ACC112 (cell line): ENCODE results near the gene CFAP97D1.

Experiments
- H2AFZ ChIP-seq: fragments of 200-600 bp; sonication (generic); one replicate; pipeline ENCODE4 v1.6.0; 2017; ENCODE audit warnings: antibody characterized with exemption, low read length; ENCODE audit not compliant: unreplicated experiment
- H3K27ac ChIP-seq: fragments of 200-600 bp; sonication (generic); 2 replicates; pipeline ENCODE4 v1.5.1; 2014; ENCODE audit warnings: low read depth, mild to moderate bottlenecking, antibody characterized with exemption, low read length, moderate library complexity
- H3K27me3 ChIP-seq: fragments of 200-600 bp; sonication (generic); 2 replicates; pipeline ENCODE4 v1.6.1; 2014; ENCODE audit warnings: mild to moderate bottlenecking, antibody characterized with exemption, low read length, moderate library complexity, mixed read lengths; ENCODE audit not compliant: insufficient read depth
- H3K36me3 ChIP-seq: fragments of 200-600 bp; sonication (generic); 2 replicates; pipeline ENCODE4 v1.6.1; 2016; ENCODE audit warnings: mild to moderate bottlenecking, antibody characterized with exemption, low read length, moderate library complexity, mixed read lengths; ENCODE audit not compliant: insufficient read depth
- H3K4me1 ChIP-seq: fragments of 200-600 bp; sonication (generic); one replicate; pipeline ENCODE4 v1.6.1; 2016; ENCODE audit warnings: low read length, mixed read lengths; ENCODE audit not compliant: insufficient read depth, unreplicated experiment, control insufficient read depth
- H3K4me3 ChIP-seq: fragments of 200-600 bp; sonication (generic); 2 replicates; pipeline ENCODE4 v1.5.1; 2014; ENCODE audit warnings: mild to moderate bottlenecking, low read depth, low read length
- H3K79me2 ChIP-seq: fragments of 200-600 bp; sonication (generic); one replicate; pipeline ENCODE4 v1.6.0; 2016; ENCODE audit warnings: low read length; ENCODE audit not compliant: control insufficient read depth, unreplicated experiment, insufficient read depth

Gene CFAP97D1

DNA sequence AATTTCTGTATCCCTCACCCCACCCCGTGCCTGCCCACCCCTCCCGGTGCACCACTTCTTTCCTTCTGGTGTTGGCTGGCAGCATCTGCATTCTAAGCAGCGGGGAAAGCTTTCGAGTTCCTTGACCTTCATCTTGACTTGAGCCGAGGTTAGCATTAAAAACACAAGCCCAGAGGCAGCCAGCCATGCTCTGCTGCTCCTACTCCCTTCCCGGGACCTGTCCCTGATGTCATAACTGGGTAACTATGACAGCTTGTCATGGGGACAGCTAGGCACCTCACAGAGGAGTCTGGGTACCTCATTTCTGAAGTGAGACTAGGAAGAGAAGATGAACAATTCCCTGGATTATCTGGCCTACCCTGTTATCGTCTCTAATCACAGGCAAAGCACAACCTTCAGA is at the start of gene CFAP97D1:
TSS of gene CFAP97D1 (plus strand) at position 301 of the 400 bp plus-strand sequence. CDS start at position 329, 28 bp downstream.
- Histone ChIP-seq H2AFZ (peak within 1 kb of the TSS; percentile 94), H3K79me2 (peaks cover 23% of the 10 kb centered on the region), H3K4me3 (peak within 1 kb of the TSS; percentile 97), H3K4me1 (peaks cover 36% of the 10 kb centered on the region), H3K36me3 (0 out of 2 replicates have a peak, but pooled peaks cover 4% of the 10 kb centered on the region), H3K27me3 (no peaks in the 10 kb centered on the region), H3K27ac (no peak within 1 kb of the TSS)

DNA sequence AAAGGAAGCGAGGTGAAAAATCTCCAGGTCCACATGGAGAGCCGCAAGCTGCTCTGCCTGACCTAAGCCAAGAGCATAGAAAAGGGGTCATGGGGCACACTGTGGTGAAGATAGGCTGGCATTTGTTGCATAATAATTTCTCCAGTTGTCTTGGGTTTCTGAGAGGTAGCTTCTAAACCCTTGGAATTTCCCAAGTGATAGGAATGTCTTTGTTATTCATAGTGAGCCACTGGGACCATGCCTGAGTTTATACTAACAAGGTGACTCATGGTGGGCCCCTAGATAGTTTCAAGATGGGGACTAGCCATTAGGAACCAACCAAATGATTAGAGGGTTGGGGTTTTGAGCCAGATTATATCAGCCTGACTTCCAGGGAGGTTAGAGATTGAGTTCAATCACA is 47.3 kb upstream of the CFAP97D1 start:
- no peaks in the 10 kb centered on the region for H3K79me2 ChIP-seq
- H3K4me1 ChIP-seq = peaks cover 31% of the 10 kb centered on the region
- peak overlapping the region; percentile 54 for H3K27ac ChIP-seq
- H3K4me3 ChIP-seq = no peak overlapping the region
- H3K36me3 ChIP-seq = no peaks in the 10 kb centered on the region
- H3K27me3 ChIP-seq = no peaks in the 10 kb centered on the region
- H2AFZ ChIP-seq = no peak overlapping the region

DNA sequence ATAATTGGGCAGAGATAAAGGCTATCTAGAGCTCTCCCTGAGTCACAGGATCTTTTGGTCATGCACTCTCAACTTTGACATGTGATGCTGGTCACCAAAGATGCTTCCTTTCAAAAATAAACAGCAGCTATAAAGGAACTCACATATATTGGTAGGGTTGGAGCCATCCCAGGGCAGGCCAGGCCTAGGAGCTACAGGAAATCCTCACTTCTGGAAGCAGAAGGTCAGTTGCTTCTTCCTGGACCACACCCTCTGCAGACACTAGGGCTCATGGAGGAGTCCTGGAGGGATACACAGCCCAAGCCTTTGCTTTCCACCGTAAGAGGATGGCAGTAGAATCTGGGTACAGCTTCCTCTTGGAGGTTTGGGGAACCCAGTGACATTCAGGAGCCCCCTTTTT is 46.3 kb upstream of the CFAP97D1 start:
- Histone ChIP-seq H3K27me3 (no peaks in the 10 kb centered on the region), H3K4me1 (peaks cover 31% of the 10 kb centered on the region), H3K4me3 (no peak overlapping the region), H3K27ac (peak overlapping the region; percentile 16; the same call in 1 of the 2 replicates), H2AFZ (no peak overlapping the region), H3K79me2 (no peaks in the 10 kb centered on the region), H3K36me3 (no peaks in the 10 kb centered on the region)

DNA sequence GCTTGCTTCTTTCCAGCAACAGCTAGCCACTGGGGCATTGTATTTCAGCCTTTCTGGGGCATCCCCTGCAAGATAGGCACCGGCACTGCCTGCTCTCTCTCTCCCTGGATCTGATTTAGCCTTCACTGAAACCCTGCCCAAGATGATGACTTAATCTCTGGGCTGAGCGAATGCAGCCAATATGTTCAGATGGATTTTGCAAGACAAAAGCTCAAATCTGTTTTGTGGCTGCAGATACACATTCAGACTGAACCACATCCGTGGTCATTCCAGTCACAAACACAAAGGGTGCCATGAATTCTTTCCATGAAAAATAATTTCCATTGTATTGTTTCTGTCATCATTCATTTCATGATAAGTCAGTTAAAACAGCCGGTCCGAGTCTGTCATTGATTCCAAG is 45.9 kb upstream of the CFAP97D1 start:
- Histone ChIP-seq H3K36me3 (no peaks in the 10 kb centered on the region), H3K79me2 (no peaks in the 10 kb centered on the region), H3K27me3 (no peaks in the 10 kb centered on the region), H3K4me1 (peaks cover 33% of the 10 kb centered on the region), H3K27ac (peak overlapping the region; percentile 16; the same call in 1 of the 2 replicates), H2AFZ (no peak overlapping the region), H3K4me3 (no peak overlapping the region)

DNA sequence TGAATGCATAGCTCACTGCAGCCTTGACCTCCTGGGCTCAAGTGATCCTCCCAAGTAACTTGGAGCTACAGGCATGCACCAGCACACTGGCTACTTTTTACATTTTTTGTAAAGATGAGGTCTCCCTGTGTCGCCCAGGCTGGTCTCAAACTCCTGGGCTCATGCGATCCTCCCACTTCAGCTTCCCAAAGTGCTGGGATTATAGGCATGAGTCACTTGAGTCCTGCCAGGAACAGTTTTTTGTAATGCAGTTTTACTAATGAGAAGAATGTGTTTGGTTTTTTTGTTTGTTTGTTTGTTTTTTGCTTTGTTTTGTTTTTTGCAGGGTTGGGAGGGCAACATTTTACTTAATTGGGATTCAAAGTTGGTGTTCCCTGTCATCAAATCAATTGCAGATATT is 43.8 kb upstream of the CFAP97D1 start:
- H3K4me1 ChIP-seq = peaks cover 49% of the 10 kb centered on the region
- no peak overlapping the region for H3K27ac ChIP-seq
- H2AFZ ChIP-seq = no peak overlapping the region

DNA sequence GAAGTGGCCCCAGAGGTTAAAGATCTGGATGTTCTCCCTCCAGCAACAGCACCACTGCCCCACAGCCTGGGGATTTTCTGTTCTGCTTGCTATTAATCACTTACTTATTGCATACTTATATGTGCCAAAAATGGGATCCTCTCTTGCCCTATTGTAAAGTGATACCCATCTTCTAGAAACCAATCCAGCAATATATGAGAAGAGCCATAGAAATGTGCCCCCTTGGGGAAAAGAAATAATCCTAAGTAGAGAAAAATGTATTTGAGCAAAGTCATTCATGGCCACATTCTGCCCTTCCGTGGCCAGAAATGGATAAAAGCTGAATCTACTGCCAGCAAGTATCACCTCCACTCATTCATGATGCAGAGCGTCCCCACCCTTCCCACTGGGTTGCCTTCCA is 42.5 kb upstream of the CFAP97D1 start:
- Histone ChIP-seq H2AFZ (no peak overlapping the region), H3K4me3 (no peak overlapping the region), H3K4me1 (peaks cover 40% of the 10 kb centered on the region), H3K27me3 (no peaks in the 10 kb centered on the region), H3K79me2 (no peaks in the 10 kb centered on the region), H3K27ac (no peak overlapping the region), H3K36me3 (no peaks in the 10 kb centered on the region)

More for the DNA sequence above, 43.8 kb upstream of the CFAP97D1 start:
- Histone ChIP-seq H3K79me2 (no peaks in the 10 kb centered on the region), H3K4me3 (no peak overlapping the region), H3K36me3 (no peaks in the 10 kb centered on the region), H3K27me3 (no peaks in the 10 kb centered on the region)

DNA sequence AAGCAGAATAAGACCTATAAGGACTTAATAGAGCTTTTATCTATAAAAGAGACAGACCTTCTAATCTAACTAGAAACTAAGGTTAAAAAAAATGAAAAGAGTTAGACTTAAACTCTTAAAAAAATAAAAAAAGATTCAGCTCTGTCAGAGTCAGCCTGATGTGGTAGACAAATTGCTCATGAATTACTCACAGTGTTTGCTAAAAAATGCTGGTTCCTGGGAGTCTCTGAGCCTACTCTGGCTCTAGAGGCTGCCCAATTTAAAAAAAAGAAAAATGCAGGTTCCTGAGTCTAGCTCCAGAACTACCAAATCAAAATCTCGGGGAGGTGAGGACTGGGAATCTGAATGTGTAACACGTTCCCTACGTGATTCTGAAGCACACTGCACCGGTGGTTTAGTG is 39.7 kb upstream of the CFAP97D1 start:
- H3K4me3 ChIP-seq = no peak overlapping the region
- peak overlapping the region; percentile 17 for H2AFZ ChIP-seq
- H3K27ac ChIP-seq = peak overlapping the region; percentile 33
- peaks cover 27% of the 10 kb centered on the region for H3K4me1 ChIP-seq
- no peaks in the 10 kb centered on the region for H3K36me3 ChIP-seq
- no peaks in the 10 kb centered on the region for H3K27me3 ChIP-seq
- no peaks in the 10 kb centered on the region for H3K79me2 ChIP-seq

DNA sequence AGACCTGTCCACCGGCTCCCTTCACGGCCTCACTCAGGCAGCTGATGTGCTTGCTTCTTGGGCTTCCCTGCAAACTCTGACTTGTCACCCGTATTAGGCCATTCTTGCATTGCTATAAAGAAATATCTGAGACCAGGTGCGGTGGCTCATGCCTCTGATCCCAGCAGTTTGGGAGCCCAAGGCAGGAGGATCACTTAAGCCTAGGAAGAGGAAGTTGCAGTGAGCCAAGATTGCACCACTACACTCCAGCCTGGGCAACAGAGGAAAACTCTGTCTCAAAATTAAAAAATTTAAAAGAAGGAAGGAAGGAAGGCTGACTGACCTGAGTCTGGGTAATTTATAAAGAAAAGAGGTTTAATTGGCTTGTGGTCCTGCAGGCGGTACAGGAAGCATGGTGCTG is 38.6 kb upstream of the CFAP97D1 start:
- peaks cover 34% of the 10 kb centered on the region for H3K4me1 ChIP-seq
- H3K27ac ChIP-seq = no peak overlapping the region

DNA sequence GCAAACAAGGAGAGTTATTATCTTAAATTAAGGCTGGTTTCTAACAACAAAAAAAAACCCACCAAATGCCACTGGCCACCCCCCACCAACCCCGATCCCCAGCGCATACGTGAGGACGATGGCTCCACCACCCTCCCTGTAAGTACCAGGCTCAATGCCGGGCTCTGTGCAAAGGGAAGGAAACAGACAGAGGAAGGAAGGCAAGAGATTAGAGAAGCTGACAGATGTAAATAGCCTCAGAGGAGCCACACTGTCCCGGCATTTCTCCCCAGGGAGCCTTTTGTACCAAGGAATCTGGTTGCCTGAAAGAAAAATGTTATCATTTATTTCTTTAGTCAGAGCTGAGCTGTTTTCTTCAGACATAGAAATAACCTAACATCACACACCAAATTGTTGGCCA is 34.7 kb upstream of the CFAP97D1 start:
- H3K27ac ChIP-seq = no peak overlapping the region
- no peak overlapping the region for H2AFZ ChIP-seq
- H3K27me3 ChIP-seq = no peaks in the 10 kb centered on the region
- H3K36me3 ChIP-seq = no peaks in the 10 kb centered on the region
- no peaks in the 10 kb centered on the region for H3K79me2 ChIP-seq
- no peak overlapping the region for H3K4me3 ChIP-seq
- peaks cover 29% of the 10 kb centered on the region for H3K4me1 ChIP-seq

More for the DNA sequence above, 38.6 kb upstream of the CFAP97D1 start:
- Histone ChIP-seq H3K79me2 (no peaks in the 10 kb centered on the region), H3K4me3 (no peak overlapping the region), H3K36me3 (no peaks in the 10 kb centered on the region), H2AFZ (no peak overlapping the region), H3K27me3 (no peaks in the 10 kb centered on the region)

DNA sequence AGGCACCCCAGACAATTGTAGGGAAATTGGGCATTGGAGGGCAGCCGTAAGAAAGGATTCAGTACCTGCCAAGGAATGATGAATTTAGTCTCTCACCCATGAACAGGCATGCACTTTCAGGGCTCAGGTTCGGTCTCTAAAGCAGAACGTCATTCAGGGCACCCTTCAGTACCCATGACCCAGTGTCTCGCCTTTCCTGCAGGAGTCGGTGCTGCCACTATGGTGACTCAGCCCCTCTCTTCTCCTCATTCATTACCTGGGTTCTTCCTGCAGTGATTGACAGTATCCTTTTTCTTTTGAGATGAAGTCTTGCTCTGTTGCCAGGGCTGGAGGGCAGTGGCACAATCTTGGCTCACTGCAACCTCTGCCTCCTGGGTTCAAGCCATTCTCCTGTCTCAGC is 30.1 kb upstream of the CFAP97D1 start:
- H3K79me2 ChIP-seq = no peaks in the 10 kb centered on the region
- peaks cover 24% of the 10 kb centered on the region for H3K4me1 ChIP-seq
- H3K4me3 ChIP-seq = no peak overlapping the region
- no peak overlapping the region for H3K27ac ChIP-seq
- H2AFZ ChIP-seq = no peak overlapping the region
- H3K27me3 ChIP-seq = 0 out of 2 replicates have a peak, but pooled peaks cover under 1% of the 10 kb centered on the region
- H3K36me3 ChIP-seq = no peaks in the 10 kb centered on the region

DNA sequence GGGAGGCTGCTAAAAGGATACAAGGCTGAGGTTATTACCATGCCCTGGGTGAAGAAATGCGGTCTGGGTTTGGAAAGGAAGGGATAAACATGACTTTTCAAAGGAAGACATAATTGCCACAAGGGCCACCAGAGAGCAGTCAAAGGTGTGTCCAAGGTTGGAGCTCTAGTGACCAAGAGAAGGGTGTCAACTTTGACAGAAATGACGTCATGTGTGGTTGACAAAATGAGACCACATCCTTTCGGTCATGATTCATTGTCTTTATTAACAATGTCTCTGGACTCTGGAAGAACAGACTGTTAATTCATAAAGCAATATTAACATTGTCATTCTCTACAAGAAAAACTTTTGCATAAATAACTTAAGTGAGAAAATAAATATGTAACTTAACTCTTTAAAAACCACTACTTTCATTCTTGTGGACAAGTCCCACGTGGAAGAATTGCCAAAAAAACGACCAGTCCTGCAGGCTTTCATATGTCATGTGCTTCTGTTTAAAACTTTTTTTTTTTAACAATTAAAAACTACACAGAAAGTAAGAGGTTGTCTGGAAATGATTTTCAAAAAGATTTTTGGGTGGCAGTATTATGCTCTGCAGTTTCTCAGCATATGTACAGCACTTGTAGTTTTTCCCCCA is 26.6 kb upstream of the CFAP97D1 start:
- peaks cover 31% of the 10 kb centered on the region for H3K27me3 ChIP-seq
- no peak overlapping the region for H3K27ac ChIP-seq
- no peak overlapping the region for H3K4me3 ChIP-seq
- no peak overlapping the region for H2AFZ ChIP-seq
- H3K36me3 ChIP-seq = no peaks in the 10 kb centered on the region
- peaks cover 14% of the 10 kb centered on the region for H3K4me1 ChIP-seq
- H3K79me2 ChIP-seq = no peaks in the 10 kb centered on the region
